DMS153 treated with DMSO at 0.1 percent for 48 hours (cell line): ENCODE measurements around the gene TBC1D4.
A peak's percentile ranks its signal among the peaks of the same experiment; 100 is the strongest.
"Not testable (repeated sequence)": the region's sequence is repeated elsewhere in the genome, so short reads cannot be mapped to it uniquely, and the experiment has no call there.

Experiments used
- DNase-seq: peaks from one replicate; lab custom pipeline; 2025; ENCODE audit not compliant: unreplicated experiment; lab: John Stamatoyannopoulos, UW

The TBC1D4 gene

GRCh38 chr13:75364131-75364713 lies 117.7 kb downstream of the TBC1D4 start:
- DNase-seq, result no peak

GRCh38 chr13:75363371-75363770 lies 118.6 kb downstream of the TBC1D4 start:
- DNase-seq, result no peak

GRCh38 chr13:75362026-75362425 lies 119.9 kb downstream of the TBC1D4 start:
- no peak for DNase-seq

GRCh38 chr13:75360170-75360569 lies 121.8 kb downstream of the TBC1D4 start:
- DNase-seq, result no peak

GRCh38 chr13:75359266-75359665 lies 122.7 kb downstream of the TBC1D4 start:
- DNase-seq, result no peak

- peak; percentile 27 for DNase-seq
Observed at GRCh38 chr13:75357576-75358289, 124.2 kb downstream of the TBC1D4 start.

GRCh38 chr13:75356421-75356820 lies 125.5 kb downstream of the TBC1D4 start:
- no peak for DNase-seq

GRCh38 chr13:75355609-75356008 lies 126.4 kb downstream of the TBC1D4 start:
- DNase-seq, result no peak

- DNase-seq, result no peak
Observed at GRCh38 chr13:75353781-75354193, 128.2 kb downstream of the TBC1D4 start.

GRCh38 chr13:75352641-75353327 lies 129.2 kb downstream of the TBC1D4 start:
- DNase-seq, result no peak

- not testable (repeated sequence) for DNase-seq
Observed at GRCh38 chr13:75351538-75351937, 130.4 kb downstream of the TBC1D4 start.

- no peak for DNase-seq
Observed at GRCh38 chr13:75347925-75348324, 134.0 kb downstream of the TBC1D4 start.

- DNase-seq, result no peak
Observed at GRCh38 chr13:75347457-75347856, 134.5 kb downstream of the TBC1D4 start.

- no peak for DNase-seq
Observed at GRCh38 chr13:75345193-75345592, 136.8 kb downstream of the TBC1D4 start.

GRCh38 chr13:75341028-75341427 lies 140.9 kb downstream of the TBC1D4 start:
- no peak for DNase-seq

GRCh38 chr13:75339635-75340374 lies 142.2 kb downstream of the TBC1D4 start:
- no peak for DNase-seq

- no peak for DNase-seq
Observed at GRCh38 chr13:75334634-75335447, 147.1 kb downstream of the TBC1D4 start.

- DNase-seq, result no peak
Observed at GRCh38 chr13:75333103-75333502, 148.9 kb downstream of the TBC1D4 start.

GRCh38 chr13:75331792-75332349 lies 150.1 kb downstream of the TBC1D4 start:
- DNase-seq, result no peak

- no peak for DNase-seq
Observed at GRCh38 chr13:75330770-75331169, 151.2 kb downstream of the TBC1D4 start.
